Hematopoietic multipotent progenitor cell treated with erythropoietin and hydrocortisone succinate and interleukin-3 and kit ligand, for 6 days (in vitro differentiated cells): ENCODE results near the gene PDGFRB.

ENCODE experiments used
- DNase-seq: peaks from one replicate; pipeline ENCODE4 v3.0.0-alpha.2; 2015

PDGFRB gene

GRCh38 chr5:150080696-150081435 lies 74.8 kb downstream of the PDGFRB start:
- no peak for DNase-seq

- DNase-seq = no peak
Measured at GRCh38 chr5:150079909-150080461, 75.7 kb downstream of the PDGFRB start.

GRCh38 chr5:150078802-150079689 lies 76.6 kb downstream of the PDGFRB start:
- no peak for DNase-seq

DNA sequence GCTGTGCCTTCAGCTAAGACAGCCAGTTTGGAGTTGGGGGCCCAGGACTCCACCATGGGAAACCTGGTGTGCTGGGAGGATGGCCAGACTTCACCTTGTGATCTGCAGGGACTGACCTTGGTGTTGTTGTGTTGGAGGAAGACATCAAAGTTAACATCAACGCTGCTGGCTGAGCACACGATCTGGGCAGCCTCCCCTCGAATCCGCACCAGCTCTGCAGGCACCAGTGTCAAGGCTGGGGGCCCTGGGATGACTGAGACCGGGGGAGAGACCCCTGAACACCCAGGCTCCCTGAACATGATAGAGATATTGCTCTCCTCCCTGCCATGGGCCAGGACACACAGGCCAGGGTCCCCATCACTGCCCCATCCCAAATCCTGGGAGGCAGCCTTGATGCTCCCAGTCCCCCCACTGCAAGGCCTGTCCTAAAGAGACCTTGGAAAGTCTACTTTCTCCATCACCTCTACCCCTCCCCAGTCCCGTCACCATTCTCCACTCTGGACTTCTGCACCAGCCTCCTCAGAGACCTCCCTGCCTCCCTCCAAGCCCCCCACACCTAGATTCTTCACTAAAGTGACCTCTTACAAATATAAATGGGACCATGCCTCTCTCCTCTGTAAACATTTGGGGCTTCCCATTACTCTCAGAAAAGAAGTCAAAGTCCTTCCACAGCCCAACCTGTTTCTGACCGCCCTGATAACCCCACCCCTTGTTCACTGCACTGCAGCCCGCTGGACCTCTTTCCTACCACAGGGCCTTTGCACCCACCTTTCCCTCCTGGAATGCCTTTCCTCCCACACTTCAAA lies 77.4 kb downstream of the PDGFRB start:
- DNase-seq = no peak

DNA sequence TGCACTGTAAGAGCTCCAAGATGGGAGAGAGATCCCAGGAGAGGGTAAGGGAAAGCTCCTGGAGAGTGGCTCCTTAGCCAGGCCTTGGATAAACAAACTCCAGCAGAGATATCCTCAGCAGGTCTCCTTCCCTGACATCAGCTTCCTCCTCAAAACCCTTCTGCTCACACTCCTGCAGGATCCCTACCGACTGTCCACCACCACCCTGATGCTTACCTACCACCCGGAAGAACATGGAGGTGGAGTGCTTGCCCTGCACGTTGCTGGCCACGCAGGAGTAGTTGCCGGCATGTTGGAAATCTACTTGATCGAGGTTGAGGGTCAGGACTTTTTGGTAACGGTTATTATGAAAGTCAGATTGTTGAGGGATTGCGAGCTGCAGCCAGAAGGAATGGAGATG lies 78.6 kb downstream of the PDGFRB start:
- no peak for DNase-seq

DNA sequence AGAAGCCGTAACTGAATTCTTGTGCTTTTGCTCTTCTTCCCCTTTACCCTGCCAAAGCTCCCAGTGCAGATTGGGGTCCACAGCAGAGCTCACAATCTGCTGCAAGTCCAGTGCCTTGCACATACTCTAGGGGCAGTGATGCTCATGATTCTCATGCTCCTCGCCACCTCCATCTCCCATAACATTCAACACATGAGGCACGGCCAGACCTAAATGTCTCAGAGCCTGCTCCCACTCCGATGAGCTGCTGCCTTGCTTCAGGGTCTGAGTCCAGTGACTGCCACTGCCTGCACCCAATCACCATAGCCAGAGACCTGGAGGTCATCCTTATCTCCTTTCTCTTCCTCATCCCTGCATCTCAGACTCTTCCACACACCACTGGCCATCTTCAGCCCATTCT lies 79.8 kb downstream of the PDGFRB start:
- peak; percentile 47 for DNase-seq

GRCh38 chr5:150075233-150075632 lies 80.4 kb downstream of the PDGFRB start:
- no peak for DNase-seq

GRCh38 chr5:150073677-150074076 lies 82.0 kb downstream of the PDGFRB start:
- DNase-seq = no peak

GRCh38 chr5:150073086-150073625 lies 82.5 kb downstream of the PDGFRB start:
- DNase-seq = no peak

DNA sequence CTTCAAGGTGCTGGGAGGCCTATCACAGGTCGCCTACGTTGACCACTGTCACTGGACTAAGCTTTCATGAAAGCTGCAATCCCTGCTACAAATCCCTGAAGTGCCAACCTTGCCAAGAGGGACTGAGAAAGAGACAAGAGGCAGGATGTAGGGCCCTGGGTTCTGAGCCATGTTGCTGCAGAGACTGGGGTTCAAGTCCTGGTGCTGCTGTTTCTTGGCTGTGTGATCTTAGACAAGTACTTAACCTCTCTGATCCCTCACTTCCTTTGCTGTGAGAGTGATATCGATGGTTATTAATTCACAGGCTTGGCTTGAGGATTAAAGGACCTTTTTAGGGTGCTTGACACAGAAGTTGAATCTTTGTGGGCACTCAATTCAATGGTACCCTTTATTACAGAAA lies 84.8 kb downstream of the PDGFRB start:
- no peak for DNase-seq

DNA sequence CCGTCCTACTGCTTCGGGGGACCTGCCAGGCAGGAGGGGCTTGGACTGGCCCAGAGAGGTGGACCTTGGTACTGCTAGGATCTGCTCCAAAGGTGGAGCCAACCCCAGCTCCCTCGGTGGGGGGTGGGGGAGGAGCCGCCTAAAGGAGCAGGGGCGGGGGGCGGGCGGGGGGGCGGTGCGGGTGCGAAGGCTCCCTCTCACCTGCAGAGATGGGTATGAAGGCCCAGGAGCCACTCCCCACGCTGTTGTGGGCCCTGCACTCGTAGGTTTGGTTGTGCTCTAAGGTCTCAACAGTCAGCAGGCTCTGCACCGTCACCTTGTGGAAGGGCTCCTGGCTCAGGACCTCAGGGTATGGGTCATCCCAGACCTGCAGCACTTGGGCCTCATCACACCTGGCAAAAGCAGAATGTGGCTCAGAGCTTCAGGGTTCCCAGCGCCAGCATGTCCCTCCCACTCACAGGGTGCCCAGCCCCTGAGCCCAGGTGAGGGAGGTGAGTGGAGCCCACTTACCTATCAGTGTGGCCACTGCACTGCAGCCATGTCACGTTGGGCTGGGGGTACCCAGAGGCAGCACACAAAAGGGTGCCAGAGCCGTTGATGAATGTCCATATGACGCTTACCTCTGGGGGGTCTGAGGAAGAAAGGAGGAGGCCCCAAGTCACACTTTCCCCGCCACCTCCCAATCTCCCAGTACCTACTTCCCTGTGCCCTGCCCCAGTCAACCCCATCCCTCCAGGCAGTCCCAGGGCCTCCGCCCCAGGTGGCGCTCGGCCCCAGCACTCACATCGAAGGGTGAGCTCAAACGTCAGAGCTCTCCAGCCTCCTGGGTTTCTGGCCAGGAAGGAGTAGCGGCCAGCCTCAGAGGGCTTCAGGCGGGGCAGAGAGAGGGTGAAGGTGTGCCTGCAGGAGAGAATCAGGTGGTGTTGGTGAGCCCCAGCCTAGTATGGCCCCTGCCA lies 85.7 kb downstream of the PDGFRB start:
- no peak for DNase-seq

DNA sequence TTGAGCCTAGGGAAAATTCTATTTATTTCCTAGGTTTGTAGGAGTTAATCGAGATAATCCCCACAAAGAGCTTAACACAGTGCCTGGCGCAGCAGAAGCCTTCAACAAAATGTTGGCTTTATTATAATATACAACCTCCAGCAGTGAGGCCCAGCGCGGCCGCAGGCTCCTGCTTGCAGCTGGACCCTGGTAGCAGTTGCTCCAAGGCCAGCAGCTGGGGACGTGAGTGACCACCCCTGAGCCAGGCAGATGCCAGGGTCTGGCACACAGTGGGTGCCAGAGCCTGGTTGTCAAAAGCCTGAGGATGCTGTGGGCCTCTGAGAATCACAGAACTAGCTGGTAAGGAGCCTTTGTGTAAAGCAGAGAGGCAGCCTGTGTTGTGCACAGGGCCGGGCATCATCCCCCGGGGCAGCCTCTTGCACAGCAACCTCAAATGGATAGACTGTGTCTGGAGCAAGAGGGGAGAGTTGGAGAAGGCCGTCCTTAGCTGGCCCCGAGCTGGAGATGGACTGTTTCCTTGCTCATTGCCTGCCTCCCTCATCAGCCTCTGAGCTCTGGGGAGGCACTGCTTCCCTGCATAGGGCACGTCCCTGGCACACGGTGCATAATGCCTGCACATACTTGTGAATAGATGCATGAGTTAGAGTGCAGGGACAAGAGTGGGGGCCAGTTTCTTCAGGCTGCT lies 86.5 kb downstream of the PDGFRB start:
- no peak for DNase-seq

- no peak for DNase-seq
Measured at GRCh38 chr5:150068472-150068871, 87.2 kb downstream of the PDGFRB start.

DNA sequence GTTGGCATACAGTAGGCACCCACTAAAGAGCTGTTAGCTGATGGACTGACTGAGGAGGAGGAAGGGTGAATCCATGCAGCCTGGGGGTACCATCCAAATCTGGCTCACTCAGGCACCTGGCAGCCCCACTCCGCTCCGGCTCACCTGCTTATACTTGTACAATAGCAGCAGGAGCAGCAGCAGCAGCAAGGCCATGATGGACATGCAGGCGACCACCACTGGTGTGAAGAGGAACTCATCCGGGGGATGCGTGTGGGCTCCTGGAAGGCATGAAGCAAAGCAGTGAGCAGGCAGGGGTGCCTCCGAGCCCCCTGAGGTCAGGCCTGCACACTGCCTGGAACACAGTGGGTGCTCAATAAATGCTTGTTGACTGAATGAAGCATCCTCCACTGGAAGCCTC lies 87.6 kb downstream of the PDGFRB start:
- no peak for DNase-seq

GRCh38 chr5:150067405-150067960 lies 88.2 kb downstream of the PDGFRB start:
- no peak for DNase-seq

DNA sequence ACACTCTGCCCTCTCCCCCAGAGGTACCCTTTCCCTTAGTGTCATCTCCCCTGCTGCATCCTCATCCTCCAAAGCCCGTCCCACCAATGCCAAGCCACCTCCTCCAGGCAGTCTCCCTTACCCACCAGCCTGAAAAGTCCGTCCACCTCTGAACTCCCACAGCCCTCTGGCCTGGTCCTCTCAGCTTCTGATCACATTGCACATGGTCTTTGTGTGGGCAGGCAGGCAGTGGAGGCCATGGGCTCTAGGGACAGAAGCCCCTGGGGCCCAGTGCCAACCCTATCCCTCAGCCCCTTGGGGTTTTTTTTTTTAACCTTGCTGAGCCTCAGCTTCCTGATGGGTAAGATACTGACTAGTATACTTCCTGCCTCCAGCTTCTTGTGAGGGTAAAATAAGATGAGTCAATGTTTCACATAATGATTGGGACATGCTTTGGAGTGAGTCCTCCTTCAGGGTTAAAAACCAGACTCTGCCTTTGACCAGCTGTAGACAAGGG lies 88.7 kb downstream of the PDGFRB start:
- no peak for DNase-seq

DNA sequence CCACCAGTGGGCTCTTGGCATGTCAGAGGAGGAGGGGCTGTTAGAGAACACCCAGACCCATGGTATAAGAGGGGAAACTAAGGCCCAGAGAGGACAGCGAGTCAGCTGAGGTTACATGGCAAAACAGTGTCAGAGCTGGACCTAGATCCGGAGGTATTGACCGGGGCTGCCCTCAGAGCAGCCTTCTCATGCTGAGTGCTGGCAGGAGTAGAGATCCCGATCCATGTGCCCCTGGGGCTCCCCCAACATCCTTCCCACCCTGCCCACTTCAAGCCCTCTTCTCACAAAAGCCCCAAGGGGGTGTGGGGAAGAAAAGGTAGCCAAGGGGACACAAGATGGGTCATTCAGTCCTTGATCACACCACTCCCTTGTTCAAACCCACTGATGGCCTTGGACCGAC lies 89.2 kb downstream of the PDGFRB start:
- DNase-seq = no peak

DNA sequence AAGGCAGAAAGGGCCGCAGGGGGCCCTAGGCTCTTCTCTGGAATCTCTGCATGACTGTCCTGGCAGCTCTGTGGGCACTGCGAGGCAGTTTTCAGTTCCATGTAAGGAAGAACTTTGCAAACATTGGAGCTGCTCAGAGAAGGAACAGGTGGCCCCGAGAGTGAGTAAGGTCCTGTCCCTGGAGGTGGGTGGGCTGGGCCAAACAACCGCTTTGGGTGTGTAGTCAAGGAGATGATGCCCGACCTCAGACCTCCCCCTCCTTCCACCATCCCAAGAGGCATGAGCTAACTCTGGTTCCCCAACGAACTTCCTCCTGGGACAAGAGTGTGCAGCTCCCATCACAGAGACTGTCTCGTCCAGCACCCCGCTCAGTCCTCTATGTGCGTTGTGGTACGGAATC lies 89.8 kb downstream of the PDGFRB start:
- DNase-seq = no peak

DNA sequence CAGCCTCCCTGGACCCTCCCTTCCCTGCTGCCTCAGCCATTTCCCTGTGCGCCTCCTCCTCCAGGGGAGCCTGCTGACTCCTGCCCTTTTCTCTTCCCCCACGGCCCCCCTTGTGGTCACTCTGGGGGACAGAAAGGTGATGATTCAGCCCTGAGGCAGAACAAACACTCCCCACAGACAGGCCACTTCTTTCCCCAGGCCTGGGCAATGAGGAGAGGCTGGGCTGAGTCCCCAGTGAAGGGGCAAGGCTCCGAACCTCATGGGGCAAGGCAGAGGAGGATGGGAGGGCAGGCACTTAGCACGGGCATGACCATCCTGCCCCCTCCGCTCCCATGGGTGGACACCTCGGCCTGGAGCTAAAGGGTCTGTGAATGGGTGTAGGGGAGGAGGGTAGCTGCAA lies 90.3 kb downstream of the PDGFRB start:
- DNase-seq = no peak

DNA sequence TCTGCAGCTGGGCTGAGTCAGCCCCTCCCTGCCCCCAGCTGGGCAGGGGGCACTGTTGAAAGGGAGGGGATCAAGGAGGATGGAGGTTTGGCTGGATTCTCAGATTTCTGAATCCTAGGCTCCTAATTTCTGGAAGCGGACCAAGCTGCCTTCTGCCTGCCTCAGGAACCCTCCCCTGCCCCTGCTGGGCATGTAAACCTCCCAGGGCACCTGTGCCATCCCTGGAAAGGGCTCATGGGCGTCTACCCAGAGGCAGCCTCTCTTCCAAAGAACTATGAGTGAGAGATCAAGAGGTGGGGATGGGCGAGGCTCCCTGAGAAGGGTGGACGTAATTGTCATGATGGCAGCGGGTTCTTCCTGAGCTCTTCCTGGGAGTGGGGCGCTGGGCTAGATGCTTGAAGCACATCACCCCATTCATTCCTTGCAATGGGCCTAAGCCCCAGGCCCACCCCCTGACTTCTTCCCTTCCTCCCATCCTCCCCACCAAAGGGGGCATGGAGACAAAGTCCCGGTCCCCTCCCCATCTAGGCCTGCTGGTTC lies 90.9 kb downstream of the PDGFRB start:
- no peak for DNase-seq
